KOPT-K1 (cell line): ENCODE results near the gene SLC38A10.
"Not testable (repeated sequence)": the region's sequence is repeated elsewhere in the genome, so short reads cannot be mapped to it uniquely, and the experiment has no call there.

Experiments
- H3K27ac ChIP-seq: fragments of 200-600 bp; sonication (generic); 2 replicates; pipeline ENCODE4 v1.5.1; 2016; ENCODE audit warnings: antibody characterized with exemption, mild to moderate bottlenecking, low read depth, low read length; ENCODE audit not compliant: poor library complexity, severe bottlenecking
- H3K36me3 ChIP-seq: fragments of 200-600 bp; sonication (generic); 2 replicates; pipeline ENCODE4 v1.5.1; 2017; ENCODE audit warnings: antibody characterized with exemption, mild to moderate bottlenecking, low read length, moderate library complexity; ENCODE audit not compliant: insufficient read depth
- H3K9me3 ChIP-seq: fragments of 200-600 bp; sonication (generic); 2 replicates; pipeline ENCODE4 v1.5.1; 2017; ENCODE audit warnings: antibody characterized with exemption, low read length, mild to moderate bottlenecking; ENCODE audit not compliant: insufficient read depth, poor library complexity, severe bottlenecking

The SLC38A10 gene

GRCh38 chr17:81309140-81309858 lies 14.2 kb upstream of the SLC38A10 start:
- no peaks in the 10 kb centered on the region for H3K36me3 ChIP-seq
- H3K9me3 ChIP-seq: no peaks in the 10 kb centered on the region
- no peak overlapping the region for H3K27ac ChIP-seq

GRCh38 chr17:81308784-81309139 lies 13.7 kb upstream of the SLC38A10 start:
- H3K9me3 ChIP-seq, H3K36me3 ChIP-seq, H3K27ac ChIP-seq: not testable (repeated sequence)

GRCh38 chr17:81307636-81308560 lies 12.8 kb upstream of the SLC38A10 start:
- H3K9me3 ChIP-seq: no peaks in the 10 kb centered on the region
- no peaks in the 10 kb centered on the region for H3K36me3 ChIP-seq
- H3K27ac ChIP-seq: no peak overlapping the region

- H3K36me3 ChIP-seq: no peaks in the 10 kb centered on the region
- no peaks in the 10 kb centered on the region for H3K9me3 ChIP-seq
- H3K27ac ChIP-seq: no peak overlapping the region
Observed at GRCh38 chr17:81306898-81307510, 11.9 kb upstream of the SLC38A10 start.

GRCh38 chr17:81306491-81306890 lies 11.4 kb upstream of the SLC38A10 start:
- H3K9me3 ChIP-seq: no peaks in the 10 kb centered on the region
- H3K27ac ChIP-seq: no peak overlapping the region
- H3K36me3 ChIP-seq: no peaks in the 10 kb centered on the region

GRCh38 chr17:81305051-81305630 lies 10.0 kb upstream of the SLC38A10 start:
- Histone ChIP-seq H3K36me3 (no peaks in the 10 kb centered on the region), H3K27ac (no peak overlapping the region), H3K9me3 (no peaks in the 10 kb centered on the region)

GRCh38 chr17:81304196-81305015 lies 9.3 kb upstream of the SLC38A10 start:
- Histone ChIP-seq H3K9me3 (no peaks in the 10 kb centered on the region), H3K36me3 (no peaks in the 10 kb centered on the region), H3K27ac (no peak overlapping the region)

GRCh38 chr17:81303385-81303784 lies 8.3 kb upstream of the SLC38A10 start:
- Histone ChIP-seq H3K27ac (no peak overlapping the region), H3K9me3 (no peaks in the 10 kb centered on the region), H3K36me3 (no peaks in the 10 kb centered on the region)

GRCh38 chr17:81302861-81303333 lies 7.8 kb upstream of the SLC38A10 start:
- no peaks in the 10 kb centered on the region for H3K9me3 ChIP-seq
- H3K27ac ChIP-seq: no peak overlapping the region
- no peaks in the 10 kb centered on the region for H3K36me3 ChIP-seq

- Histone ChIP-seq H3K27ac (no peak overlapping the region), H3K36me3 (no peaks in the 10 kb centered on the region), H3K9me3 (no peaks in the 10 kb centered on the region)
Observed at GRCh38 chr17:81302324-81302723, 7.2 kb upstream of the SLC38A10 start.

- Histone ChIP-seq H3K9me3 (no peaks in the 10 kb centered on the region), H3K36me3 (no peaks in the 10 kb centered on the region), H3K27ac (no peak overlapping the region)
Observed at GRCh38 chr17:81301195-81302144, 6.4 kb upstream of the SLC38A10 start.

GRCh38 chr17:81300586-81301155 lies 5.6 kb upstream of the SLC38A10 start:
- Histone ChIP-seq H3K9me3 (no peaks in the 10 kb centered on the region), H3K27ac (no peak overlapping the region), H3K36me3 (no peaks in the 10 kb centered on the region)

GRCh38 chr17:81299846-81300585 lies 4.9 kb upstream of the SLC38A10 start:
- no peaks in the 10 kb centered on the region for H3K9me3 ChIP-seq
- no peak overlapping the region for H3K27ac ChIP-seq
- no peaks in the 10 kb centered on the region for H3K36me3 ChIP-seq
